Dermis blood vessel endothelial cell (primary cell): ENCODE measurements around the gene SPACA6. TPM values are rescaled to one million over a fixed set of nuclear protein-coding genes. Genes with fewer than 3 reads are reported as not detected.
A peak's percentile ranks its signal among the peaks of the same experiment; 100 is the strongest.
"Not testable (repeated sequence)": the region's sequence is repeated elsewhere in the genome, so short reads cannot be mapped to it uniquely, and the experiment has no call there.

Source experiments
- DNase-seq: peaks from one replicate; pipeline ENCODE4 v3.0.0; 2010
- total RNA-seq: library from RNA; depleted of rRNA; stranded (reverse); fragments of >200 nt; gene quantifications from 2 replicates; pipeline ENCODE4 v1.2.3, GENCODE V29; 2014

Gene SPACA6
- total RNA-seq = 3.5 and 12.9 TPM in 2 replicates

- DNase-seq = no peak
Measured at GRCh38 chr19:51693260-51693659, at the start of gene SPACA6. Gene SPACA6 (plus strand): TSS chr19:51693330. CDS start chr19:51693527, 197 bp downstream.

GRCh38 chr19:51644636-51645271 lies 48.4 kb upstream of the SPACA6 start:
- no peak for DNase-seq

- not testable (repeated sequence) for DNase-seq
Measured at GRCh38 chr19:51646730-51647129, 46.4 kb upstream of the SPACA6 start, which contains the start of gene SIGLEC14. Gene SIGLEC14 (minus strand): TSS chr19:51646825. CDS start chr19:51646759, 66 bp downstream.

GRCh38 chr19:51647318-51647717 lies 45.8 kb upstream of the SPACA6 start:
- DNase-seq = no peak

- DNase-seq = no peak
Measured at GRCh38 chr19:51651216-51651846, 41.8 kb upstream of the SPACA6 start.

GRCh38 chr19:51652266-51652665 lies 40.9 kb upstream of the SPACA6 start:
- no peak for DNase-seq

- no peak for DNase-seq
Measured at GRCh38 chr19:51653162-51653561, 40.0 kb upstream of the SPACA6 start.

GRCh38 chr19:51654783-51655182 lies 38.3 kb upstream of the SPACA6 start:
- no peak for DNase-seq

GRCh38 chr19:51660975-51661600 lies 32.0 kb upstream of the SPACA6 start:
- DNase-seq = peak; percentile 85

GRCh38 chr19:51663650-51664049 lies 29.5 kb upstream of the SPACA6 start:
- no peak for DNase-seq

GRCh38 chr19:51664131-51664530 lies 29.0 kb upstream of the SPACA6 start:
- no peak for DNase-seq

GRCh38 chr19:51664997-51665396 lies 28.1 kb upstream of the SPACA6 start:
- peak; percentile 10 for DNase-seq

- DNase-seq = no peak
Measured at GRCh38 chr19:51668216-51668615, 24.9 kb upstream of the SPACA6 start.

GRCh38 chr19:51675911-51676565 lies 17.1 kb upstream of the SPACA6 start:
- DNase-seq = peak; percentile 68

GRCh38 chr19:51676566-51677083 lies 16.5 kb upstream of the SPACA6 start:
- DNase-seq = no peak

GRCh38 chr19:51680474-51680873 lies 12.7 kb upstream of the SPACA6 start:
- DNase-seq = no peak

GRCh38 chr19:51681286-51681941 lies 11.7 kb upstream of the SPACA6 start:
- peak; percentile 50 for DNase-seq

- no peak for DNase-seq
Measured at GRCh38 chr19:51686171-51686570, 7.0 kb upstream of the SPACA6 start.

GRCh38 chr19:51687791-51688670 lies 5.1 kb upstream of the SPACA6 start:
- DNase-seq = peak; percentile 51

GRCh38 chr19:51688671-51689571 lies 4.2 kb upstream of the SPACA6 start:
- DNase-seq = peak; percentile 93
